GM19467 (cell line): ENCODE data around the gene ARHGAP32.

Experiments
- ATAC-seq: cut with Tn5 transposase; IDR thresholded peaks from one replicate; pipeline ENCODE4 v1.9.1; 2021; ENCODE audit warnings: mild to moderate bottlenecking, moderate library complexity; ENCODE audit not compliant: unreplicated experiment

The ARHGAP32 gene

GRCh38 chr11:128916681-128917080 is 275.4 kb downstream of the ARHGAP32 start:
- no peak for ATAC-seq

GRCh38 chr11:128916037-128916572 is 276.0 kb downstream of the ARHGAP32 start:
- no peak for ATAC-seq

GRCh38 chr11:128915149-128915521 is 277.0 kb downstream of the ARHGAP32 start:
- ATAC-seq = no peak
